GM18507 (cell line): ENCODE measurements around the gene TKT.
A peak's percentile ranks its signal among the peaks of the same experiment; 100 is the strongest.

Source experiments
- DNase-seq: peaks from one replicate; pipeline ENCODE4 v3.0.0; 2011; ENCODE audit warnings: low read depth; ENCODE audit not compliant: insufficient read length; ENCODE audit errors: extremely low spot score
- FAIRE-seq: peaks from 2 replicates; lab custom pipeline; 2011; peaks lifted over from hg19 to GRCh38; lab: Jason Lieb, UNC

Gene TKT

GRCh38 chr3:53211706-53212702 lies 43.8 kb downstream of the TKT start:
- no peak for FAIRE-seq
- DNase-seq = no peak

GRCh38 chr3:53202331-53203015 lies 53.3 kb downstream of the TKT start:
- FAIRE-seq (no peak), DNase-seq (no peak)

DNA sequence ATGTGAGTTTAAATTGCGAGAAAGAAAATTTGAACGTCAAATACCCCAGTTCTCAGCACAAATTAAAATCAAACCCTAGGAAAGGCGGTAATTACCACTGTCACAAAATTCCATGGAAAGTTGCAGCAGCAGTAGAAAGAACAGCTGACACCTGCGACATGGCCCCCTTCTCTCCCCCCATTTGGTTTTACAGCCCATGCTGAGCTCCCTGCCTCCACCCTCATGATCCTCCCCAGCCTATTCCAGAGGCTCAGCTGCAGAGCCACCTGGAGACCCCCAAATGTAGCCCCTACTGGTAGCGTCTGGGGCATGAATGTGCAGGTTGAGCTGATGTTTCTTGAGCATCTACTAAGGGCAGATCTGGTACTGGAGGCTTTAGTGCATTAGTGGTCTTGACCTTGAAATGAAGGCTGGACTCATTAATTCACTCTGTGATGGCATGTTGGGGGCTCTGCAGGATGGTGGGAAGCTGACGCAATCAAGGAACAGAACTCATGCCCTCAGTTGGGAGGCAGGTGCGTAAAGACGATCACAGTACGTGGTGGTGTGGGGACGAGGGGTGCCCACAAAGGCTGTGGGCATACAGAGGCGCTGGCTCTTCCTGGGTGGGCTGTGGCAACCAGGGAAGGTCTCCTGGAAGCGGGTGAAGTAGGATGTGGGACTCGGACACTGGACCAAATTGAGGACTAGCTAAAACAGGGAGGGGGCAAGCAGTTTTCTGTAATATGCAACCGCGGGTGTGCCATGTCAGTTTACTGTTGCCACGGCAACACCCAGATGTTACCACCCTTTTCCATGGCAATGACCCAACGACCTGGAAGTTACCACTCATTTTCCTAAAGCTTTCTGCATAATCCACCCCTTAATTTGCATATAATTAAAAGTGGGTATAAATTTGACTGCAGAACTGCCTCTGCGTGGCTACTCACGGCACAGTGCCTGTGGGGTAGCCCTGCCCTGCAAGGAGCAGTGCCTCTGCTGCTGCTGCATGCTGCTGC lies 55.0 kb downstream of the TKT start:
- DNase-seq = no peak
- no peak for FAIRE-seq

GRCh38 chr3:53199834-53200233 lies 56.0 kb downstream of the TKT start:
- FAIRE-seq = no peak
- no peak for DNase-seq

- FAIRE-seq = no peak
These were observed 56.8 kb downstream of the TKT start for GRCh38 chr3:53198996-53199395.

DNA sequence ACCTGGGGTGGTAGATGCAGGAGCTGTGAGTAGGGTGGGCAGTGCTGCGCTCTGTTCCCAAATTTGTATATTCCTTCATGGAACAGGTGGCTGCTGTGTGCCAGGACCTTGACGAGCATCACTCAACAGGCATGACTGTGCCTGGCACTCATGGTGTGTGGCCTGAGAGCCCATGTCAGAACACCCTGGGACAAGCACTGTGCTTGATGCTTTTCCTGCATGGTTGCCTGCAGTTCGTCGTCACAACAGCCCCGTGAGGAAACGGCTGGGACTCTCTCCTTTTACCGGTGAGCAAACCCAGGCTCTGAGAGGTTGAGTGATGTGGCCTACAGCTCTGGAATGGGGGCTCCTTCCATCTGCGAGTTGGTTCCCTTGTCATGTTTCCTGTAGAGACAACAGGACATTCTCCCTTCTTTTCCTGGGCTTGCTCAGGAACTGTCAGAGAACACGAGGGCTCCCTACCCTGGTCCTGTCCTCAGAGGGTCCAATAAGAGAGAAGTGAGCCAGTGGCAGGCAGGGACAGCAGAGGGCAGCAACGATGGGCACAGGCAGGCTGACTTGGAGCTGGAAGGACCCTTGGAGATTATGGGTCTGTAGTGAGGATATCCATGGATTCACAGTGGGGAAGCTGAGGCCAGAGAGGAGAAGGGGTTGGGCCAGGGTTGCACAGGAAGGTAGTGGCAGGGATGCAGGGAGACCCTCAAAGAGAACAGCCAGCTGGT lies 57.4 kb downstream of the TKT start:
- DNase-seq (no peak), FAIRE-seq (no peak)

More at GRCh38 chr3:53198996-53199395, 56.8 kb downstream of the TKT start:
- no peak for DNase-seq

GRCh38 chr3:53196575-53197407 lies 59.0 kb downstream of the TKT start:
- FAIRE-seq = peak; percentile 90
- DNase-seq = no peak

- DNase-seq (no peak), FAIRE-seq (peak; percentile 64)
These were observed 59.9 kb downstream of the TKT start for GRCh38 chr3:53195602-53196574.

DNA sequence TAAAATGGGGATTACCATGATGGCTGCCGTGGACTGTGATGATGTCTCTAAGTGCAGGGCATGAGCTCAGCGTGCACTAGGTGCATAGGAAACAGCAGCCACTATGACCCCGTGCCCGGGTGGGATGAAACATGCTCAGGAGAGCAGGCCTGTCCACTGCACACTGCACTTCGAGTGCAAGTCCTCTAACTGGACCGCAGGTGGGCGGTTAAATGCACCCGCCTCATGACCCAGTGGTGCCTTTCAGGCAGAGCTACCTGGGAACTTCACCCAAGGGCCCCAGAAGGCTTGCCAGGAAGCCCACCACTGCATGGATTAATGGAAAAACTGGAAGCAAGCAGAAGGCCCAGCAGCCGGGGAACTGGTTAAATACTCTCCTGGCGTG lies 60.8 kb downstream of the TKT start:
- DNase-seq = no peak
- no peak for FAIRE-seq

DNA sequence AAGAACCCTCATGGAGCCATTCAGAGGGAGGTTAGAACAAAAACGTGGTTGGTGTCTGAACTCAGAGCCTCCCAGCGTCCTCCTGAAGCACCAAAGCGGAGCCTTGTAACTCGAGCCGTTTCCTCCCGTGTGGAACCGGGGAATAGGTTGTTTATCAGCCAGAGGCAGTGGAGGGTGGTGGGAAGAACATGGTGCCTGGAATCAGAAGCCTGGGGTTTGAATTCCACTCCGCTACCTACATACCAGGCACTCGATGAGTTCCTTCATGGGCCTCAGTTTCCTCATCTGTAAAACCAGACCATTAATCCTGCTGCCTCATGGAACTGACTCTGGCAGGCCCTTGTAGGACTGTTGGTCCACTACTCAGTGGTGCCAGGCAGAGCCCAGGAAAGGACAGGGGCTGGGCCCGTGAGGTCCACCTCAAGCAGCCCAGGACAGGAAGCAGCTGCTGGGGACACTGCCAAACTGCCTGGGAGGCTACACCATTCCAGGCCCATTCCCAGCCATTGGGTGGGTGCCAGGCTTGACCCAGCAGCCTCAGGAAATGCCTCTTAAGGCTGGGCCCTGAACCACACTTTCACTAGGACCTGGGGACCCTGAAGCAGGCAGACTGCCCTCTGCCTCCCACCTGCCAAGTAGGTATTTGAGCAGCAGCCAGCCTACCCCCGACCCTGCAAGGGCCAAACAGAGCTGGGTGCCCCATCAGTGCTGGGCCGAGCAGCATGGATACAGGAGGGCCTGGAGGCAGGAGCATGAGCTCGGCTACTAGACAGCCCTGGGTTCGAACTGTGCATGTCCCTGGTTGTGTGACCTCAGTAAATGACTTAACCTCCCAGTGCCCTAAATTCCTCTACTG lies 61.4 kb downstream of the TKT start:
- no peak for FAIRE-seq

GRCh38 chr3:53193466-53194209 lies 62.2 kb downstream of the TKT start:
- DNase-seq (no peak), FAIRE-seq (no peak)

More for the DNA sequence above, 61.4 kb downstream of the TKT start:
- DNase-seq = no peak

DNA sequence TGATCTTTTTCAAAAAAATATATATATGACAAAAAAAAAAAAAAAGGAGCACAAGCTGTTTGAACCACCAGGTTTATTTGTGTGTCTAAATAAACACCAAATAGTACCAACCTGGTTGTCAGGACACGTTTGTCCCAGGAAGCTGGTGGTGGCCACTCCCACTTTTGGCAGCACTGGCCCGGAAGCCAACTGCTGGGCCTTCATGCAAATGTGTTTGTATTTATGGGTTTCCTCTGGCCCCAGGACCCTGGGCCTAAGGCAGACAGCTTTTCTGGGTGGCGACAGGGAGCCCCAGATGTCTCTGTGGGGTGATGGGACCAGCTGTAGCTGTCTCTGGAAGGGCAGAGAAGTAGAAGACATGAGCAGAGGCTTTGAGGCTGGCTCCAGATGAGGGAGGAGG lies 63.2 kb downstream of the TKT start:
- FAIRE-seq = peak; percentile 92
- DNase-seq = no peak

DNA sequence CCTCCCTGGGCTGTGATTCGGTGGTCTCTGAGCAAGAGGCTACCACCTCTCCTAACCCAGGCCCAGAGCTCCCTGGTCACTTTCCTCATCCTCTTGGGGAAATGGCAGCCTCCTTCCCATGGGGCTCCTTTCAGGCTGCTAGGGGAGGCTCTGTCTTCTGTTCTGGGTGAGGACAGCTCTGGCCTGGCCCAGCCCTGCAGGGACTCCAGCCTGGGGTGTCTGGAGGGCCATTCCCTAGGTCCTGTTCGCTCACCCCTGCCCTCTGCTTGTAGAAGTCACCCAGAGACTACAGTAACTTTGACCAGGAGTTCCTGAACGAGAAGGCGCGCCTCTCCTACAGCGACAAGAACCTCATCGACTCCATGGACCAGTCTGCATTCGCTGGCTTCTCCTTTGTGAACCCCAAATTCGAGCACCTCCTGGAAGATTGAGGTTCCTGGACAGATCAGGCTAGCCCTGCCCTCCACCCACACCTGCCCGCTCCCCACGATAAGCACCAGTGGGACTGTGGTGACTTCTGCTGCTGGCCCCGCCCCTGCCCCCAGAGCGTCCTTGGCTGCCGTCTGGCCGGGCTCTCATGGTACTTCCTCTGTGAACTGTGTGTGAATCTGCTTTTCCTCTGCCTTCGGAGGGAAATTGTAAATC lies 63.9 kb downstream of the TKT start:
- FAIRE-seq = peak; percentile 66
- no peak for DNase-seq

- peak; percentile 84 for FAIRE-seq
- no peak for DNase-seq
These were observed 65.2 kb downstream of the TKT start for GRCh38 chr3:53190659-53191058.

DNA sequence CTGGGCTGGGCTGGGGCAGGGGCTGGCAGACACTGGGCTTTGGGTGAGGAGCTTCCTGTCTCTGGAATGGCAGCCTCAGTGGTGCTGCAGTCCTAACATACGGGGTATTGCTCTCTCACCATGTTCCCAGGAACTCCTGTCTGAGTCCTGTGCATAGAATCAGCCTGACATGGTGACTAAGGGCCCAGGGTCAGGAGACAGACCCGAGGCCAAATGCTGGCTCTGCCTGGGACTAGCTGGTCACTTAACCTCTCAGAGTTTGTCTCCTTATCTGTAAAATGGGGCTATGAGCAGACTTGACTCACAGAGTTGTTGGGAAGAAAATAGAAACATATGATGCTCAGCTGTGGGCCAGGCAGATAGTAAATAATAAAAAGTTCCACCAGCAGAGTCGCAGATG lies 66.5 kb downstream of the TKT start:
- no peak for FAIRE-seq
- DNase-seq = no peak
